ENCODE results near the gene ACP3.

Gene ACP3

DNA sequence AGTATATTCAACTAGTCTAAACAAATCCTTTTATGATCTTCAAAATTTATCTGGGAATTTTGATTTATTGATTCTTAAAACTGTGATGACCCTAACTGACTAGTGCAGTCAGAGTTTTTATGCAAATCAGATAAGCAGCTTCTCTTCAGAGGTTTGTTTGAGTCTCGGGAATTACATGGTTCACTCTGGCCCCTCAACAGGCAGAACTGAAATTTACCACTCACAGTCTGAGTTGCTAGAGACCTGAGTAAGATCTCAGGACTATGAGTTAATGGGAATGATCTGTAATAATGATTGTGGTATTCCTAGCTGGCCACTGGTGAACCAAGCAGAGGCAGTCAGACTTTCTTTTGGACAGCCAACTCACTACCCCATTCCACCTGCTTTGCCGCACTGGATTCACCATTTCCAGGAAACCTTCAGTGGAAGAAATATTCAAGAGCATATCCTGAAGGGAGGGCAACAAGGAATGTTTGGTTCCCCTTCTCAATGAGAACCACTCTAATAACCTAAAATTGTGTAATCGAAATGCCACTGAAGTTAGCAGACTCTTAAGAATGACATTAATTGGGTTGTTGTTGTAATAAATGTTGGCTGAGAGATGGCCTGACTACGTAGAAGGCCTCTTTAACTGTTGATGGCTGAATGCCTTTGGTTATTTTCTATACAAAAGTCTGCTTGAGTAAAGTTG is 88.5 kb downstream of the ACP3 start:
- no peak for DNase-seq (ENCODE audit: low read depth in 2 of 3, low spot score in 1 of 3)

DNA sequence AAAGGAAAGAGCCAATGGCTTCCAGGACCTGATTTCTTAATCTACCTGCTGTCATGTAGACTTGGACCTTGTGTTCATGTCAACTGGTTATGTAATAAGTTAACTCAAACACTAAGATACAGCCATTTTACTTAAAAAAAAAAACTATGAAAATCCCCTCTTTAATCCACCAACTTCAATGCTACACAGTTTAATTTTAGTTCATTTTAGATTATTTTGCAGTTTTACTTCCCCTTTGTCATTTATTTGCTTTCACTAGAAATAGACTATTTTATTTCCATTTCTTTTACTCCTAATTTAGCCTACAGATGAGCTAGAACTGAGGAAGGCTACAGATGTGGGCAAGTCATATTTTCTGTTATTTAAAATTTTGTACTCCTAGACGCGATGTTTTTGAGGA is 89.4 kb downstream of the ACP3 start:
- DNase-seq (ENCODE audit: low read depth in 2 of 3, low spot score in 1 of 3): no peak

DNA sequence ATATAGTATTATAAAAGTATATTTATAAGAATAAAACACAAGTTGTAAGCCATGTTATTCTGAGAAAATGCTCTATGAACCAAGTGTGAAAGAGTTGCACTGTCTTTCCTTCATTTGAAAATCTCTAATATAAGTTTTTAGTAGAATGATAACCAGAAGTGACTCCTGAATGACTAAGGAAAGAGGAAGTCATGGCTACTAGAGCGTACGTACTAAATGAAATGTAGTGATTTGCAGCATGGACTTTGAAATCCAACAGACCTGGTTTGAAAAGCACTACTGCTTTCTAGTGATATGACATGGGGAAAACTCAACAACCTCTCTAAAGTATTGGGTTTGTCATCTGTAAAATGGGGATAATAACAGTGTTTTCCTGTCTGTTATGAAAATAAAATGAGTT is 89.8 kb downstream of the ACP3 start:
- DNase-seq (ENCODE audit: low read depth in 2 of 3, low spot score in 1 of 3): no peak
